Gastrocnemius medialis (tissue), 4 donors: ENCODE results near the gene BCKDK. TPM values are rescaled to one million over a fixed set of nuclear protein-coding genes. Genes with fewer than 3 reads are reported as not detected.

ENCODE experiments used
- ATAC-seq, 2 donors: fragments of 150-250 bp; one replicate each; pipeline ENCODE4 v1.9.1; 2016
- DNase-seq, 2 donors: peaks; one replicate each; pipeline ENCODE4 v3.0.0-alpha.2; 2019
- H3K27ac ChIP-seq, 4 donors: fragments of 200-600 bp; sonication (generic); 1 replicate in 1 of 4; 2 replicates in 3 of 4; pipeline ENCODE4 v1.5.1; 2016 to 2018; ENCODE audit warnings: mild to moderate bottlenecking in 2 of 4, moderate library complexity in 1 of 4
- H3K27me3 ChIP-seq, 3 donors: fragments of 200-600 bp; sonication (generic) in 2 of 3; 1 replicate in 1 of 3; 2 replicates in 2 of 3; pipeline versions ENCODE4 v1.5.1 to v1.6.0; 2016 to 2019; ENCODE audit warnings: mild to moderate bottlenecking in 1 of 3, moderate library complexity in 1 of 3
- H3K36me3 ChIP-seq, 2 donors: fragments of 200-600 bp; sonication (generic) in 1 of 2; one replicate each; pipeline ENCODE4 v1.5.1; 2017 to 2018
- H3K4me1 ChIP-seq, 2 donors: fragments of 200-600 bp; sonication (generic) in 1 of 2; one replicate each; pipeline ENCODE4 v1.5.1; 2016 to 2017; ENCODE audit warnings: mild to moderate bottlenecking in 2 of 2
- H3K4me3 ChIP-seq, 4 donors: fragments of 200-600 bp; sonication (generic) in 3 of 4; 1 replicate in 1 of 4; 2 replicates in 3 of 4; pipeline ENCODE4 v1.5.1; 2016 to 2019; ENCODE audit warnings: mild to moderate bottlenecking in 2 of 4
- H3K9me3 ChIP-seq, 3 donors: fragments of 200-600 bp; sonication (generic) in 2 of 3; 1 replicate in 1 of 3; 2 replicates in 2 of 3; pipeline ENCODE4 v1.5.1; 2016 to 2019
- POLR2A ChIP-seq, 2 donors: fragments of 450-650 bp; IDR thresholded peaks; one replicate each; pipeline ENCODE4 v1.6.1; 2017; ENCODE audit warnings: antibody characterized with exemption in 2 of 2, mild to moderate bottlenecking in 2 of 2, moderate library complexity in 2 of 2
- in situ Hi-C, 4 donors: fragments of 200-750 bp; cut with MboI; loops; one replicate each; pipeline versions ENCODE4 v1.15.0 to v1.8.0; 2017; ENCODE audit warnings: low sequenced_read_pairs in 4 of 4
- intact Hi-C: fragments of 100-400 bp; cut with DNase I; formaldehyde crosslinking; loops from one replicate; pipeline ENCODE4 v1.15.1; 2023; ENCODE audit warnings: low total_unique reads
- total RNA-seq, 4 donors: library from RNA; depleted of rRNA; stranded (reverse); fragments of >200 nt; gene quantifications; one replicate each; pipeline versions ENCODE4 v1.1.0 to v1.2.3, GENCODE V29; 2016
- TF ChIP-seq, protein P1 (sequence below), 5 experiments: fragments of 450-650 bp in 3 of 5; fragments of 200-600 bp in 2 of 5; sonication (generic) in 2 of 5; IDR thresholded peaks in 4 of 5; conservative IDR thresholded peaks in 1 of 5; 1 replicate in 4 of 5; 2 replicates in 1 of 5; pipeline ENCODE4 v1.5.1; 2016 to 2019; ENCODE audit warnings: antibody characterized with exemption in 5 of 5, mild to moderate bottlenecking in 3 of 5, moderate library complexity in 3 of 5

BCKDK gene
- total RNA-seq, 4 donors from 2014 or later: 24.7 to 68.9 (median 50.9) TPM

DNA sequence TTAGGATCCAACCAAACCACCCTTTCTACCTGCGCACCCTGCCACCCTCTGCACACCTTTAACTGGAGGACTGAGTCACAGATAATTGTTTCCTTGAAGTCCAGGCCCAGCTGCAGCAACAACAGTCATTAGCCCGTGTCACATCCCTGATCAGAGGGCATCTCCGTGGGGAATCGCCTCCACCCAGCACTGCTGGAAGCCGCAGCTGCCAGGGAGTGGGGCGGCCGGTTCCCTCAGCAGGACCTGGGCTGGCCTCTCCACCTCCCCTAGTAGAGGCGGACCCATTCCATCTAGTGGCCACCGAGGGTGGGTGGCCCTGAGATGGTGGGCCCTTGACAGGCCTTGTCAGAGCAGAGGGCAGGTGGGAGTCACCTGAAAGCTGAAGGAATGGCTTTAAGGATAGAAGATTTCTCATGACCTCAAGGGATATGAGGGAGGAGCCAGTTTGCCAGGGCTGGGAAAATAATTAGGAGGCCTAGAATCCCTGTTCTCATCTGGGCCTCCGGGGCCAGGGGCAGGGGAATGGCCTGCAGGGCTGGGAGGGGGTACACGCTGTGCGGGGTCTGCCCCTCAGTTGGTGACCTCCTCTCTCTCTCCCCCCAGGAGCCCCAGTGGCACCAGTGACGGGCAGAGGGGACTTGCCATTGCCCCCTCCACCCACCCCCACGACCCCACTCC, 25.7 kb upstream of the BCKDK start:
- no peak overlapping the region for H3K4me3 ChIP-seq
- no peaks in the 10 kb centered on the region for H3K27me3 ChIP-seq
- ATAC-seq (no peak), DNase-seq (no peak)
- no peak overlapping the region for H3K27ac ChIP-seq
- intact Hi-C loops: no loop called here
- H3K4me1 ChIP-seq: no peaks in the 10 kb centered on the region
- H3K36me3 ChIP-seq: peaks cover 0 to 41% of the 10 kb centered on the region in 2 donors
- TF ChIP-seq, protein P1, sequence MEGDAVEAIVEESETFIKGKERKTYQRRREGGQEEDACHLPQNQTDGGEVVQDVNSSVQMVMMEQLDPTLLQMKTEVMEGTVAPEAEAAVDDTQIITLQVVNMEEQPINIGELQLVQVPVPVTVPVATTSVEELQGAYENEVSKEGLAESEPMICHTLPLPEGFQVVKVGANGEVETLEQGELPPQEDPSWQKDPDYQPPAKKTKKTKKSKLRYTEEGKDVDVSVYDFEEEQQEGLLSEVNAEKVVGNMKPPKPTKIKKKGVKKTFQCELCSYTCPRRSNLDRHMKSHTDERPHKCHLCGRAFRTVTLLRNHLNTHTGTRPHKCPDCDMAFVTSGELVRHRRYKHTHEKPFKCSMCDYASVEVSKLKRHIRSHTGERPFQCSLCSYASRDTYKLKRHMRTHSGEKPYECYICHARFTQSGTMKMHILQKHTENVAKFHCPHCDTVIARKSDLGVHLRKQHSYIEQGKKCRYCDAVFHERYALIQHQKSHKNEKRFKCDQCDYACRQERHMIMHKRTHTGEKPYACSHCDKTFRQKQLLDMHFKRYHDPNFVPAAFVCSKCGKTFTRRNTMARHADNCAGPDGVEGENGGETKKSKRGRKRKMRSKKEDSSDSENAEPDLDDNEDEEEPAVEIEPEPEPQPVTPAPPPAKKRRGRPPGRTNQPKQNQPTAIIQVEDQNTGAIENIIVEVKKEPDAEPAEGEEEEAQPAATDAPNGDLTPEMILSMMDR (IDR thresholded peaks at IDR 0.05 in 4 of 5, conservative IDR thresholded peaks at IDR 0.05 in 1 of 5): no peak
- no peak for TF ChIP-seq POLR2A (IDR thresholded peaks at IDR 0.05)
- in situ Hi-C loops: loop anchor here in 1 of 4 donors (25.0 kb wide), 1 partner anchor 95 kb away; the partner anchor contains the start of gene HSD3B7
- no peaks in the 10 kb centered on the region for H3K9me3 ChIP-seq

DNA sequence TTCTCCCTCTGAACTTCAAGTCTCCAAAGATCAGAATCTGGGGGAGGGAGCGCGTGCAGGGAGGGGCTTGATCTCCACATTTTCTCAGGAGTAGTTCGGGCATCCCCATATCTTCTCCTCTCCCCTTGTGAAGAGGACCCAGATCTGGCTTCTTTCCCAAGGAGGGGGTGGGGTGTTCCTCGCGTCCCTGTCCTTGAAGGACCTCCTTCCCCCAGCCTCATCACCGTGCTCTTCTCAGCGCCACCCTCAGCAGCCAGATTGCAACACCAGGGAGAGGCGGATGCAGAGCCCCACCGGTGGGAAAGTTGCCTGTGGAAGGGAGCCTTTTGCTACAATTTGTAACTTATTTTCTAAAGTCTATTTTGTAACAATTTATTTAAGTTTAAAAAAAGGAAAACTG, 25.1 kb upstream of the BCKDK start:
- intact Hi-C loops (no loop called here), in situ Hi-C loops (loop anchor here in 1 of 4 donors (25.0 kb wide), 1 partner anchor 96 kb away; the partner anchor contains the start of gene HSD3B7)
- DNase-seq (no peak), ATAC-seq (no peak)
- no peaks in the 10 kb centered on the region for H3K9me3 ChIP-seq
- no peak for TF ChIP-seq POLR2A (IDR thresholded peaks at IDR 0.05)
- TF ChIP-seq, protein P1 (IDR thresholded peaks at IDR 0.05 in 4 of 5, conservative IDR thresholded peaks at IDR 0.05 in 1 of 5): no peak
- peaks cover 0 to 35% of the 10 kb centered on the region in 2 donors for H3K36me3 ChIP-seq
- no peaks in the 10 kb centered on the region for H3K27me3 ChIP-seq
- H3K4me1 ChIP-seq: no peaks in the 10 kb centered on the region
- H3K4me3 ChIP-seq: no peak overlapping the region
- H3K27ac ChIP-seq: no peak overlapping the region

DNA sequence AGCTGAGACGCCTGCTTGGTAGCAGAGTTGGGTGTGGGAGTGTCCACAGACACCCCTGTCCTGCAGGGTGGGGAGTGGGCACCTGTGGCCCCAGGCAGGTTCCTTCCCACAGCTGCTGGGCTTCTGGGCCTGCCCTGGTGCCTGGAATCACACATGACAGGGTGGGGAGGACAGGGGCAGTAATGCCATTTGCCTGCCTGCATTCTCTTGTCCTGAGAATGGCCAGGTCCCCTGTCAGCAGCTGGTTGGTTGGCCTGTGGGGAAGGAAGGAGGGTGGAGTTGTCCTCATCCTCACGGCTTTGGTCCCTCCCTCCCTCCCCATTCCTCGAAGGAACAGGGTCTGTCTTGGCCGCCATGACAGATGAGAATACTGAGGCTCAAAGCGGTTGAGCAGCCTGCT, 24.6 kb upstream of the BCKDK start:
- H3K27me3 ChIP-seq: no peaks in the 10 kb centered on the region
- ATAC-seq: no peak
- intact Hi-C loops (no loop called here), in situ Hi-C loops (loop anchor here in 1 of 4 donors (25.0 kb wide), 1 partner anchor 96 kb away; the partner anchor contains the start of gene HSD3B7)
- H3K9me3 ChIP-seq: no peaks in the 10 kb centered on the region
- no peak for DNase-seq
- no peak overlapping the region for H3K27ac ChIP-seq
- H3K4me3 ChIP-seq: no peak overlapping the region
- no peaks in the 10 kb centered on the region for H3K4me1 ChIP-seq
- TF ChIP-seq, protein P1 (IDR thresholded peaks at IDR 0.05 in 4 of 5, conservative IDR thresholded peaks at IDR 0.05 in 1 of 5): no peak
- TF ChIP-seq POLR2A (IDR thresholded peaks at IDR 0.05): no peak
- H3K36me3 ChIP-seq: peaks cover 0 to 30% of the 10 kb centered on the region in 2 donors

DNA sequence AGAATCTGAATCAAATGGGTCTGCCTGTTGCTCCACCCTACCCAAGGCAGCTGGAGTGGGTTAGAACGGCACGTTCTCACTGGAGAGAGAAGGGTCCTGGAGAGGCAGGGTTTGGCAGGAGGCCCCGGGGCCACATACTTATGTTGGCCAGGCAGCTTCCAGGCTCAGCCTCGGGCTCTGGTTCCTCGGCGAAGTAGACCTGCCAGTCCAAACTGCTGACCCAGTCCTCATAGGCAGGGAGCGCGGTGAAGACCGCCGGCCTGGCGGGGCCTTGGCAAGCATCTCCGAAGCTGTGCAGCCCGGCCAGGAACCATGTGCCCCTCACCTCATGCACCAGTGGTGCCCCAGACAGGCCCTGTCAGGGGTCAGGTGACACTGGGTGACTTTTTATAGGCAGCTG, 24.2 kb upstream of the BCKDK start:
- no peaks in the 10 kb centered on the region for H3K27me3 ChIP-seq
- no peak overlapping the region for H3K27ac ChIP-seq
- peaks cover 0 to 26% of the 10 kb centered on the region in 2 donors for H3K36me3 ChIP-seq
- no peaks in the 10 kb centered on the region for H3K9me3 ChIP-seq
- H3K4me1 ChIP-seq: no peaks in the 10 kb centered on the region
- intact Hi-C loops: no loop called here
- DNase-seq (no peak), ATAC-seq (no peak)
- H3K4me3 ChIP-seq: no peak overlapping the region
- TF ChIP-seq, protein P1 (IDR thresholded peaks at IDR 0.05 in 4 of 5, conservative IDR thresholded peaks at IDR 0.05 in 1 of 5): no peak
- TF ChIP-seq POLR2A (IDR thresholded peaks at IDR 0.05): no peak
- in situ Hi-C loops: loop anchor here in 1 of 4 donors (25.0 kb wide), 1 partner anchor 97 kb away; the partner anchor contains the start of gene HSD3B7
